Measurements from ENCODE around the gene SPTLC3. TPM values are rescaled to one million over a fixed set of nuclear protein-coding genes. Genes with fewer than 3 reads are reported as not detected.

SPTLC3 gene
- total RNA-seq, 1 experiment from 2014 or later = 10.7 TPM

DNA sequence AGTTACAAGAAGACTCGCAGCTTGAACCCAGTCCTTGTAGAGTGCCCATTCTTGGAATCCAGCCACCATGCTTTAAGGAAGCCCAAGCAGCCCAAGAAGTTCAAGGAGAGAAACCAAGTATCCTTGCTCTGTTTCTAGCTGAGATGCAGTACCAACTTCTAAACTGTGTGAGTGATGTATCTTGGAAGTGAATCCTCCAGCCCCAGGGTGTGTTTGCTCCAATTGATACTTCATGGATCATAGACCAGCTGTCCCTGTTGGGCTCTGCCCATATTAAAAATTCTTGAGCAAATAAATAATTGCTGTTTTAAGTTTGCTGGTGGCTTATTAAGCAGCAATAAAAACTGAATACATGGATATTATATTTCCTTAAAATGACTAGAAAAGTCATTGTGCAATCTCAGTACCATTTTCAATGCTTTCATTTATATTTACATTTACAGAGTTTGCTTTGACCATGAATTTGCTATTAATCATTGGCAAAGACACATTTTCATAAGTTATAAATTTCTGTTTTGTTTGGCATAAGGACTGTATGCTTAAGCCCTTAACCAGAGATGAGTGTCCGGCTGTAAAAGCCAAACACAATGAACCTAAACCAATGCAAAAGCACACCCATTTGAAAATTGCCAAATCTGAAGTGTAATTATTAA lies 9.2 kb downstream of the SPTLC3 start:
- Histone ChIP-seq H3F3A (ENCODE audit: insufficient read depth, low read depth) (no peaks in the 10 kb centered on the region), H3K4me1 (replicated peaks; ENCODE audit: insufficient read depth) (no peaks in the 10 kb centered on the region), H3K4me2 (no peak overlapping the region), H3K79me2 (ENCODE audit: low read depth) (no peaks in the 10 kb centered on the region), H3K4me3 (no peak overlapping the region), H3K27ac (no peak overlapping the region), H4K20me1 (ENCODE audit: insufficient read depth) (no peaks in the 10 kb centered on the region), H3K27me3 (ENCODE audit: insufficient read depth, low read depth) (no peaks in the 10 kb centered on the region), H3K9me3 (ENCODE audit: insufficient read depth, low read depth) (peaks cover 7% of the 10 kb centered on the region; the same call in 1 of the 2 replicates), H3K9me2 (ENCODE audit: insufficient read depth) (no peaks in the 10 kb centered on the region), H3K36me3 (ENCODE audit: low read depth) (no peaks in the 10 kb centered on the region), H2AFZ (no peak overlapping the region)
- BruUV-seq (replicated peaks) = no TSS peak
- TF ChIP-seq EZH2 (IDR thresholded peaks at IDR 0.05; ENCODE audit: low read depth) = no peak
- TF ChIP-seq, protein P1, sequence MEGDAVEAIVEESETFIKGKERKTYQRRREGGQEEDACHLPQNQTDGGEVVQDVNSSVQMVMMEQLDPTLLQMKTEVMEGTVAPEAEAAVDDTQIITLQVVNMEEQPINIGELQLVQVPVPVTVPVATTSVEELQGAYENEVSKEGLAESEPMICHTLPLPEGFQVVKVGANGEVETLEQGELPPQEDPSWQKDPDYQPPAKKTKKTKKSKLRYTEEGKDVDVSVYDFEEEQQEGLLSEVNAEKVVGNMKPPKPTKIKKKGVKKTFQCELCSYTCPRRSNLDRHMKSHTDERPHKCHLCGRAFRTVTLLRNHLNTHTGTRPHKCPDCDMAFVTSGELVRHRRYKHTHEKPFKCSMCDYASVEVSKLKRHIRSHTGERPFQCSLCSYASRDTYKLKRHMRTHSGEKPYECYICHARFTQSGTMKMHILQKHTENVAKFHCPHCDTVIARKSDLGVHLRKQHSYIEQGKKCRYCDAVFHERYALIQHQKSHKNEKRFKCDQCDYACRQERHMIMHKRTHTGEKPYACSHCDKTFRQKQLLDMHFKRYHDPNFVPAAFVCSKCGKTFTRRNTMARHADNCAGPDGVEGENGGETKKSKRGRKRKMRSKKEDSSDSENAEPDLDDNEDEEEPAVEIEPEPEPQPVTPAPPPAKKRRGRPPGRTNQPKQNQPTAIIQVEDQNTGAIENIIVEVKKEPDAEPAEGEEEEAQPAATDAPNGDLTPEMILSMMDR (conservative IDR thresholded peaks at IDR 0.05) = no peak
- POLR2A ChIA-PET (ENCODE audit: unreplicated experiment) = no interaction called here
- intact Hi-C loops (cut with micrococcal nuclease; ENCODE audit: unreplicated experiment) = no loop called here
- CTCF ChIA-PET = no interaction called here
- no peak for DNase-seq

DNA sequence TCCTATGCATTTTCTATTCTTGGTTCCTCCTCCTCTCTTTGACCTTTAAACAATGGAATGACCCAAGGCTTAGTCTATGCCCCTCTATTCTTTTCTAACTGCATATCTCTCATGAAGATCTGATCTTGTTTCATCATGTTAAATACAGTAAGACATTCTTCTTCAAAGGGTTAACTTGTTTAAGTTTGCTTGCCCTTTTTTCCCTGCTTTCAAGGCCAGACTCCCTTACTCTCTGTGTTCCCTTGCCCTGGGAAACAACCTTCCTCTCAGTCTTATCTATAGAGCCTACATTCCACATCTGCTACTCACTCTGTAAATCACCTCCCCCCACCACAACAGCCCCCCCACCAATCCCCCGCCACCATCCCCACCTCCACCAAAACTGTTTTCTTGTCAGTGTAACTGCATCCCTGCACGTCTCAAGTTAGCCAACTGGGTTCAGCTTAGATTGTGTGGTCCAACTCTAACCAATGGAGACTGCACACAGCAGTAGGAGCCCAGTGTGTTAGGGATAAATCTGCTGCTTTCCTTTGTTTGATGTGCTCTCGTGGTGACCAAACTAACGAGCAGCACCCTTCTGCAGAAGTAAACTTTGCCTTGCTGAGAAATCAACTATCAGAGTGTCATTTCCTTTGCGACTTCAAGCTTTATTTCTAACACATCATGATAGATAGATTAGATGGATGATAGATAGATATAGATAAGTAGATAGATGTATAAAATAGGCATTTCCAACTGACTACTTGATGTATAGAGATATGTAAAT lies 12.6 kb downstream of the SPTLC3 start:
- Histone ChIP-seq H3K4me2 (no peak overlapping the region), H2AFZ (no peak overlapping the region), H3K27ac (no peak overlapping the region), H3K79me2 (ENCODE audit: low read depth) (no peaks in the 10 kb centered on the region), H3K9me3 (ENCODE audit: insufficient read depth, low read depth) (peaks cover 7% of the 10 kb centered on the region; the same call in 1 of the 2 replicates), H3K4me3 (no peak overlapping the region), H3K36me3 (ENCODE audit: low read depth) (no peaks in the 10 kb centered on the region), H3K27me3 (ENCODE audit: insufficient read depth, low read depth) (no peaks in the 10 kb centered on the region), H4K20me1 (ENCODE audit: insufficient read depth) (no peaks in the 10 kb centered on the region), H3K4me1 (replicated peaks; ENCODE audit: insufficient read depth) (no peaks in the 10 kb centered on the region), H3F3A (ENCODE audit: insufficient read depth, low read depth) (no peaks in the 10 kb centered on the region), H3K9me2 (ENCODE audit: insufficient read depth) (no peaks in the 10 kb centered on the region; the same call in 1 of the 2 replicates)
- ChIA-PET POLR2A (ENCODE audit: unreplicated experiment) (no interaction called here), CTCF (interaction anchor here (0.6 kb wide), 1 partner anchor 104 kb away, joined by 3 read pairs; no protein-coding TSS in a partner anchor)
- no peak for TF ChIP-seq EZH2 (IDR thresholded peaks at IDR 0.05; ENCODE audit: low read depth)
- TF ChIP-seq, protein P1 (conservative IDR thresholded peaks at IDR 0.05) = no peak
- DNase-seq = no peak
- intact Hi-C loops (cut with micrococcal nuclease; ENCODE audit: unreplicated experiment) = no loop called here
- BruUV-seq (replicated peaks) = no TSS peak

DNA sequence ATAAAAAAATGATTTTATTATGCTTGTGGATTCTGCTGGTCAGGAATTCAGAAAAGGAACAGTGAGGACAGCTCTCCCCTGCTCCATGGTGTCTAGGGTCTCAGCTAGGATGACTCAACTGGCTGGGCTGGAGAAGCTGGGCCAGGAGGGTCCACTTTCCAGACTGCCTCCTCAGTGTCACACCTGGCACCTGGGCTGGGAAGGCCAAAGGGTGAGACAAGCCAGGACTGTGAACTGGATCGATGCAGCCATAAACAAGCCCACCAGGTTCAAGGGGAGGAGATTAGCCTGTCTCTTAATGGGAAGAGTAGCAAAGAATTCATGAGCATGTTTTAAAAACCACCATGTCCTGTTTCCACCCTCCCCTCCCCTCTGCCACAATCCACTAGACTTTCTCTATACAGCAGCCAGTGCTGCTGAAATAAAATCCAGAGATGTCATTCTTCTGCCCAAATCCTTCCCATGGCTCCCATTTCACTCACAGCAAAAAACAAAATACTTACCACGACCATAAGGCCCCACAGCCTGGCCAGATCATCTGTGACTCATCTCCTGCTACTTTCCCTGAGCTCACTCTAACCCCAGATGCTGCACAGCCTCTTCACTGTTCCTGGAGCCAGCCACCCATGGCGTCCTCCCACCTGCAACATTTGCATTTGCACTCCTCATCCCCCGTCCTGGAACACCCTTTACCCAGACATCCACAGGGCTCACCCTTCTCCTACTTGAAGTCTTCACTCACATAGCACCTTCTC lies 13.8 kb downstream of the SPTLC3 start:
- Histone ChIP-seq H2AFZ (no peak overlapping the region), H3K27me3 (ENCODE audit: insufficient read depth, low read depth) (no peaks in the 10 kb centered on the region), H3K79me2 (ENCODE audit: low read depth) (no peaks in the 10 kb centered on the region), H3F3A (ENCODE audit: insufficient read depth, low read depth) (no peaks in the 10 kb centered on the region), H3K4me2 (no peak overlapping the region), H3K36me3 (ENCODE audit: low read depth) (no peaks in the 10 kb centered on the region), H3K9me3 (ENCODE audit: insufficient read depth, low read depth) (peaks cover 7% of the 10 kb centered on the region; the same call in 1 of the 2 replicates), H4K20me1 (ENCODE audit: insufficient read depth) (no peaks in the 10 kb centered on the region), H3K27ac (no peak overlapping the region), H3K4me3 (no peak overlapping the region), H3K4me1 (replicated peaks; ENCODE audit: insufficient read depth) (no peaks in the 10 kb centered on the region), H3K9me2 (ENCODE audit: insufficient read depth) (no peaks in the 10 kb centered on the region; the same call in 1 of the 2 replicates)
- ChIA-PET CTCF (no interaction called here), POLR2A (ENCODE audit: unreplicated experiment) (interaction anchor here (0.6 kb wide), 1 partner anchor 13 kb away, joined by 5 read pairs; no protein-coding TSS in a partner anchor)
- intact Hi-C loops (cut with micrococcal nuclease; ENCODE audit: unreplicated experiment) = no loop called here
- TF ChIP-seq, protein P1 (conservative IDR thresholded peaks at IDR 0.05) = no peak
- TF ChIP-seq EZH2 (IDR thresholded peaks at IDR 0.05; ENCODE audit: low read depth) = no peak
- no peak for DNase-seq
- BruUV-seq (replicated peaks) = no TSS peak
